Effector memory CD8-positive, alpha-beta T cell (primary cell): ENCODE measurements around the gene CAPN2.

ENCODE experiments used
- ATAC-seq: fragments of 150-1000 bp; cut with Tn5 transposase; replicated peaks from 2 replicates; pipeline ENCODE4 v1.10.0; 2021; ENCODE audit warnings: mild to moderate bottlenecking, moderate library complexity
- DNase-seq, 3 experiments: peaks; one replicate each; pipeline ENCODE4 v3.0.0; 2021
- H3K27ac Mint-ChIP-seq, 2 donors: one replicate each; pipeline ENCODE4 v1.8.0; 2022; ENCODE audit warnings: mild to moderate bottlenecking in 2 of 2, mixed read lengths in 2 of 2, moderate library complexity in 2 of 2
- H3K27me3 Mint-ChIP-seq, 2 donors: one replicate each; pipeline ENCODE4 v1.8.0; 2022; ENCODE audit warnings: mixed read lengths in 2 of 2
- H3K36me3 Mint-ChIP-seq: one replicate; pipeline ENCODE4 v1.8.0; 2022; ENCODE audit warnings: mild to moderate bottlenecking, moderate library complexity, mixed read lengths; ENCODE audit not compliant: insufficient read depth
- H3K4me1 Mint-ChIP-seq, 2 donors: one replicate each; pipeline ENCODE4 v1.8.0; 2022; ENCODE audit warnings: low read depth in 2 of 2, mixed read lengths in 2 of 2
- H3K4me3 Mint-ChIP-seq, 2 donors: one replicate each; pipeline ENCODE4 v1.8.0; 2022; ENCODE audit warnings: mild to moderate bottlenecking in 2 of 2, mixed read lengths in 2 of 2, moderate library complexity in 2 of 2
- H3K9me3 Mint-ChIP-seq, 2 donors: one replicate each; pipeline ENCODE4 v1.8.0; 2022; ENCODE audit warnings: mixed read lengths in 2 of 2

CAPN2 gene

GRCh38 chr1:223683586-223684487, 28.5 kb upstream of the CAPN2 start:
- H3K36me3 Mint-ChIP-seq = no peaks in the 10 kb centered on the region
- H3K9me3 Mint-ChIP-seq = no peaks in the 10 kb centered on the region
- H3K27me3 Mint-ChIP-seq = peaks cover 6 to 32% of the 10 kb centered on the region in 2 donors

GRCh38 chr1:223684488-223684792, 27.9 kb upstream of the CAPN2 start:
- H3K4me1 Mint-ChIP-seq = no peaks in the 10 kb centered on the region
- no peak for DNase-seq
- no peaks in the 10 kb centered on the region for H3K9me3 Mint-ChIP-seq
- no peak overlapping the region for H3K27ac Mint-ChIP-seq
- H3K4me3 Mint-ChIP-seq = no peak overlapping the region
- ATAC-seq = no peak
- peaks cover 10 to 33% of the 10 kb centered on the region in 2 donors for H3K27me3 Mint-ChIP-seq
- no peaks in the 10 kb centered on the region for H3K36me3 Mint-ChIP-seq

More at GRCh38 chr1:223683586-223684487, 28.5 kb upstream of the CAPN2 start:
- Mint-ChIP-seq H3K4me1 (no peaks in the 10 kb centered on the region), H3K4me3 (no peak overlapping the region), H3K27ac (no peak overlapping the region)
- ATAC-seq (peak; percentile 67), DNase-seq (peak; percentile 39 to 51 (median 49))

GRCh38 chr1:223691121-223691520, 21.2 kb upstream of the CAPN2 start:
- peaks cover 10 to 14% of the 10 kb centered on the region in 2 donors for H3K27me3 Mint-ChIP-seq
- H3K9me3 Mint-ChIP-seq = no peaks in the 10 kb centered on the region
- DNase-seq (no peak), ATAC-seq (no peak)
- no peak overlapping the region for H3K4me3 Mint-ChIP-seq
- H3K36me3 Mint-ChIP-seq = no peaks in the 10 kb centered on the region
- no peaks in the 10 kb centered on the region for H3K4me1 Mint-ChIP-seq
- H3K27ac Mint-ChIP-seq = no peak overlapping the region

GRCh38 chr1:223695014-223695548, 17.3 kb upstream of the CAPN2 start:
- DNase-seq (no peak), ATAC-seq (no peak)
- H3K4me3 Mint-ChIP-seq = no peak overlapping the region
- no peak overlapping the region for H3K27ac Mint-ChIP-seq
- H3K36me3 Mint-ChIP-seq = peaks cover 6% of the 10 kb centered on the region
- peaks cover 4 to 6% of the 10 kb centered on the region in 2 donors for H3K4me1 Mint-ChIP-seq
- peaks cover 0 to 3% of the 10 kb centered on the region in 2 donors for H3K27me3 Mint-ChIP-seq
- no peaks in the 10 kb centered on the region for H3K9me3 Mint-ChIP-seq

GRCh38 chr1:223695941-223696340, 16.4 kb upstream of the CAPN2 start:
- H3K27ac Mint-ChIP-seq = no peak overlapping the region
- peaks cover 6% of the 10 kb centered on the region for H3K36me3 Mint-ChIP-seq
- peaks cover 4 to 6% of the 10 kb centered on the region in 2 donors for H3K4me1 Mint-ChIP-seq
- no peaks in the 10 kb centered on the region for H3K9me3 Mint-ChIP-seq
- DNase-seq (no peak), ATAC-seq (no peak)
- no peak overlapping the region for H3K4me3 Mint-ChIP-seq
- peaks cover 0 to 7% of the 10 kb centered on the region in 2 donors for H3K27me3 Mint-ChIP-seq

GRCh38 chr1:223700388-223700918, 11.9 kb upstream of the CAPN2 start:
- no peak overlapping the region for H3K27ac Mint-ChIP-seq
- no peak overlapping the region for H3K4me3 Mint-ChIP-seq
- DNase-seq = no peak
- ATAC-seq = no peak
- peaks cover 4 to 11% of the 10 kb centered on the region in 2 donors for H3K4me1 Mint-ChIP-seq
- H3K9me3 Mint-ChIP-seq = no peaks in the 10 kb centered on the region
- peaks cover 0 to 7% of the 10 kb centered on the region in 2 donors for H3K27me3 Mint-ChIP-seq
- H3K36me3 Mint-ChIP-seq = peaks cover 6% of the 10 kb centered on the region

GRCh38 chr1:223700942-223701637, 11.2 kb upstream of the CAPN2 start:
- peaks cover 4 to 11% of the 10 kb centered on the region in 2 donors for H3K4me1 Mint-ChIP-seq
- H3K4me3 Mint-ChIP-seq = no peak overlapping the region
- peak overlapping the region in 1 of 2 donors; percentile 52 for H3K27ac Mint-ChIP-seq
- ATAC-seq (no peak), DNase-seq (no peak)
- H3K9me3 Mint-ChIP-seq = no peaks in the 10 kb centered on the region
- H3K36me3 Mint-ChIP-seq = peaks cover 6% of the 10 kb centered on the region
- H3K27me3 Mint-ChIP-seq = peaks cover 0 to 7% of the 10 kb centered on the region in 2 donors

GRCh38 chr1:223702735-223703667, 9.3 kb upstream of the CAPN2 start:
- ATAC-seq = no peak

GRCh38 chr1:223703668-223704013, 8.7 kb upstream of the CAPN2 start:
- H3K27me3 Mint-ChIP-seq = peaks cover 0 to 7% of the 10 kb centered on the region in 2 donors
- no peaks in the 10 kb centered on the region for H3K36me3 Mint-ChIP-seq
- H3K9me3 Mint-ChIP-seq = no peaks in the 10 kb centered on the region
- H3K4me3 Mint-ChIP-seq = no peak overlapping the region
- no peak overlapping the region for H3K27ac Mint-ChIP-seq
- no peak for ATAC-seq
- peaks cover 0 to 7% of the 10 kb centered on the region in 2 donors for H3K4me1 Mint-ChIP-seq
- no peak for DNase-seq

More at GRCh38 chr1:223702735-223703667, 9.3 kb upstream of the CAPN2 start:
- Mint-ChIP-seq H3K9me3 (no peaks in the 10 kb centered on the region), H3K27ac (peak overlapping the region in 1 of 2 donors; percentile 6), H3K4me3 (no peak overlapping the region), H3K27me3 (peaks cover 0 to 7% of the 10 kb centered on the region in 2 donors), H3K4me1 (peaks cover 4 to 9% of the 10 kb centered on the region in 2 donors), H3K36me3 (no peaks in the 10 kb centered on the region)
- DNase-seq = no peak

GRCh38 chr1:223704921-223705878, 7.1 kb upstream of the CAPN2 start:
- ATAC-seq (no peak), DNase-seq (no peak)
- Mint-ChIP-seq H3K4me3 (no peak overlapping the region), H3K27me3 (peaks cover 0 to 3% of the 10 kb centered on the region in 2 donors), H3K4me1 (peaks cover 0 to 7% of the 10 kb centered on the region in 2 donors), H3K27ac (no peak overlapping the region), H3K9me3 (no peaks in the 10 kb centered on the region), H3K36me3 (no peaks in the 10 kb centered on the region)

- peak overlapping the region; percentile 6 to 10 for H3K27ac Mint-ChIP-seq
- peaks cover 8 to 13% of the 10 kb centered on the region in 2 donors for H3K4me1 Mint-ChIP-seq
- H3K9me3 Mint-ChIP-seq = no peaks in the 10 kb centered on the region
- no peaks in the 10 kb centered on the region for H3K27me3 Mint-ChIP-seq
- no peaks in the 10 kb centered on the region for H3K36me3 Mint-ChIP-seq
- no peak for DNase-seq
- H3K4me3 Mint-ChIP-seq = no peak overlapping the region
- no peak for ATAC-seq
Measured at GRCh38 chr1:223706077-223706973, 6.0 kb upstream of the CAPN2 start.
